ENCODE measurements around the gene EOGT. TPM values are rescaled to one million over a fixed set of nuclear protein-coding genes. Genes with fewer than 3 reads are reported as not detected.

The EOGT gene
- total RNA-seq, 4 donors from 2014 or later = 26.1 to 47.9 (median 37.6) TPM

DNA sequence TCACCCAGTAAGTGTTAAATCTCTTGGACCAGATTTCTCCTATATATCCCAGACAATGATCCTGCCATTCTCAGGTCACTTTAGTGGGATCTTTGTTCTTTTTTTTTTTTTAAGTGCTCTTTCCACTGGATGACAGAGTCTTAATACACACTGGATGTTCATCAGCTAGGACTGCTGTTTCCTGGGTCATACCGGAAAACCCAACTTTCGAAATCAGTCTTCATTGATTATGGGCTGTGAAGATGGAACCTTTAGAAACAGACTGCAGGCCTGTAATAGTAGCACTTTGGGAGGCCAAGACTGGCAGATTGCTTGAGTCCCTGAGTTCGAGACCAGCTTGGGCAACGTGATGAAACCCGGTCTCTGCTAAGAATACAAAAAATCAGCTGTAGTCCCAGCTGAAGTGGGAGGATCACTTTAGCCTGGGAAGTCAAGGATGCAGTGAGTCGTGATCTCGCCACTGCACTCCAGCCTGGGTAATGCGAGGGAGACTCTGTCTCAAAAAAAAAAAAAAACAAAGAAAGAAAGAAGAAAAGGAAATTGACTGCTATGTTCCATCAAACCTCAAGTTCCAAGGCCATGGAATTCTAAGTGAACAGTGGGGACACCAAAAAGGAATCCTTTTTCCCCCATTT is 2.3 kb downstream of the EOGT start:
- no peak for ATAC-seq (ENCODE audit: low FRiP score)
- no peak for DNase-seq (ENCODE audit: low spot score)
- TF ChIP-seq, protein P1, sequence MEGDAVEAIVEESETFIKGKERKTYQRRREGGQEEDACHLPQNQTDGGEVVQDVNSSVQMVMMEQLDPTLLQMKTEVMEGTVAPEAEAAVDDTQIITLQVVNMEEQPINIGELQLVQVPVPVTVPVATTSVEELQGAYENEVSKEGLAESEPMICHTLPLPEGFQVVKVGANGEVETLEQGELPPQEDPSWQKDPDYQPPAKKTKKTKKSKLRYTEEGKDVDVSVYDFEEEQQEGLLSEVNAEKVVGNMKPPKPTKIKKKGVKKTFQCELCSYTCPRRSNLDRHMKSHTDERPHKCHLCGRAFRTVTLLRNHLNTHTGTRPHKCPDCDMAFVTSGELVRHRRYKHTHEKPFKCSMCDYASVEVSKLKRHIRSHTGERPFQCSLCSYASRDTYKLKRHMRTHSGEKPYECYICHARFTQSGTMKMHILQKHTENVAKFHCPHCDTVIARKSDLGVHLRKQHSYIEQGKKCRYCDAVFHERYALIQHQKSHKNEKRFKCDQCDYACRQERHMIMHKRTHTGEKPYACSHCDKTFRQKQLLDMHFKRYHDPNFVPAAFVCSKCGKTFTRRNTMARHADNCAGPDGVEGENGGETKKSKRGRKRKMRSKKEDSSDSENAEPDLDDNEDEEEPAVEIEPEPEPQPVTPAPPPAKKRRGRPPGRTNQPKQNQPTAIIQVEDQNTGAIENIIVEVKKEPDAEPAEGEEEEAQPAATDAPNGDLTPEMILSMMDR (IDR thresholded peaks at IDR 0.05) = no peak

DNA sequence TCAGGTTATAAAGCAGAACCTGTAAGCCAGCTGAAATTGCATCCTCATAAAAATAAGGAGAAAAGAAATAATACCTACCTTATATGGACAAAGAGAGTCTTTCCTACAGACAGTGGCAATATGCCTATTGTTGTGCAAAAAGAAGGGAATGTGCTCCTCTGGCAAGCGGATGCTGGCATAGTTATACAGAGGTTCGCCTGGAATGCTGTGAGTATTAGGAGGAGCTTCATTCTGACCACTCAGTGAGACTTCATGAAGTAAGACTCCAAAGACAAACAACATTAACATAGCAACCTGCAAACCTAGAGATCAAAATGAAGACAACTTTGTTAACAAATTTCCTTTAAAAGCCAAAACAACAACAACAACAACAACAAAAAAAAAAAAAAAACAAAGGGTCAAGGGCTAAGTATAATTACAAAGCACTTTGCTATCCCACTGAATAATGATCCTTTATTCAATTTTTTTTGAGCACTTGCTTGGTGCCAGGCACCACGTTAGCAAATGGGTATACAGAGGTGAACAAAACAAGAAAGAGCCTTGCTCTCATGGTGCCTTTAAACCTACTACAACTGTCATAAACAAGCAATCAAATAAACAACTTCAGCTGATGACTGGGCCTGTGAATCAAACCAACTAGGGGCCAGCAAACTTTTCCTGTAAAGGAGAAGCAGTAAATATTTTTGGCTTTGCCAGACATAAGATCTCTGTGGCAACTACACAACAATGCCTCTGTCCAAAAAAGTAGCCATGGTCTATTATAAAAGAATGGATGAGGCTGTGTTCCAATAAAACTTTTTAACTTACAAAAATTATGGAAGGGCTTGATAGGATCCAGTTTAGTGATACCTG is 3.7 kb downstream of the EOGT start:
- ATAC-seq (ENCODE audit: low FRiP score) (no peak), DNase-seq (ENCODE audit: low spot score) (no peak)
- TF ChIP-seq, protein P1 (IDR thresholded peaks at IDR 0.05) = no peak

DNA sequence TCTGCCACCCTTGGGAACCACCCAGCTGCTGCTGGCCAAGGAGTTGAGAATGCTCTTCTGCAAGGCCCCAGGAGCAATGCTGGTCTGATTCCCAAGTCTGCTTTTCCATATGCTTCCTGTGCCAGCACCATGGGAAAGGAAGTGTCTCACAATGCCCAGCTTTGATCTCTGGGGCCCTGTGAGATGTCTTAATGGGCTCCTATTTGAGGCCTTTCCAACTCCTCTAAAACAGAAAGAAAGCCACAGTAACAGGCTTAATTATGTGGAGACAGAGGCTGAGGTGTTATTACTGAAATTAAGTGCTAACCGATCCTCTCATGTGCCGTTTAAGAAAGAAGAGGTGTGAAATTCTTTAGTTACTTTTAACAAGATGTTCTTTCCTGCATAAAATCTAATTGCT is 4.5 kb downstream of the EOGT start:
- ATAC-seq (ENCODE audit: low FRiP score) (no peak), DNase-seq (ENCODE audit: low spot score) (no peak)
- TF ChIP-seq, protein P1 (IDR thresholded peaks at IDR 0.05) = no peak

DNA sequence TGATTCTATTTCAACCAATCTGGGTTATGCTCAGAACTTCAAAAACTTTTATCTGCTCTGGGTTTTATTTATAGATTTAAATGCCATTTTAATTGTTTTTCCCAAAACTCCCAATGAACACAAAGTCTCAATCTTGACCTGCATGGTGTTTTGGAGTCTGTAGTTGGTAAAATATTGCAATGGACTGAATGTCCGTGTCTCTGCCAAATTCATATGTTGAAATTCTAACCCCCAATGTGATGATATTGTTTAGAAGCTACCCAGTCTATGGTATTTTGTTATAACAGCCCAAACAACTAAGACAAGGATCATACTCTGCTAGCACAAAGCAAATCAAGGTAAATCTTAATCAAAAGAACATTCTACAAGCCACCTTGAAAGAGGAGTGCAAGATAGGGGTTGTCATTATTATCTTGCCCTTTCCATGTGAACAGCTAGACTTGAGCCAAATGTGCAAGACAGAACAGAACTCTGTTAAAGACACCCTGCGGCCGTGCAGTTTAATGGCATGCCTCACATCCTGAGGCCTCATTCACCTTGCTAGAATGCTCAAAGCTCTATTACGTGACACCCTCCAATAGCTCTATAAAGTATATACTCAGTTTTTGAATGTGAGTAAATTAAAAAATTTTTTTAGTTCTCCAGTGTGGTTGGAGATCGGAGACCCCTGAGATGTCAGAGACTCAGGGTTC is 7.5 kb downstream of the EOGT start:
- DNase-seq (ENCODE audit: low spot score) (no peak), ATAC-seq (ENCODE audit: low FRiP score) (no peak)
- TF ChIP-seq, protein P1 (IDR thresholded peaks at IDR 0.05) = no peak

DNA sequence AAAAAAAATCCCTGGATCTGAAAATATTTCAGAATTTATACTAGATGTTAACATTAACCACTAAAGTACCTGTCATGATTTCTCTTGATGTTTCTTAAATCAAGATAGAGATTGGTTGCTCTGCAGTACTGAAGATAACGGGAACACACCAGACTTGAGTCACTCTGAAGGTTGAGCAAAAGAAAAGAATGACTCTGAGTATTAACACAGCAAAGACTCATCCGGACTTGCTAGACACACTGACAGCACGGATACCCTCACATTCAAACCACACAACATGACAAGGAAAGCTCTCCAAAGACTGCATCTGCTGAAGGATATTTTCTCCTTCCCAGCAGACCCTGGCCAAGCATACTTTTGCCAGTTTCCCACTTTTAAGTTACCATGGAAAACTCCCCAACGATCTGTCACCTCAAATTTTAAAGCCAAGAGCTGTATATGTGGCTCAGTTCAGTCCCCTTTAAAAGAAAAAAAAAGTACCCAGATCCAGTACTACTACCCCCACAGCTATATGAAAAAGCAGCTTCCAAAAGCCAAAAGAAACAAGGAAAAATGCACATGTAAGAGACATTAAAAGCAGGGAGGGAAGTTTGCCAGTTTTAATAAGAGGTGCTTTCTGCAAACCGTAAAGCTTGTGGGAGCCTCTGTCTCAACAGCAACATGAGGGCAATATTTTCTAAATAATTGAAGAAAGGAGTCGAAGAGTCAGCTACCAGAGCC is 8.3 kb downstream of the EOGT start:
- ATAC-seq (ENCODE audit: low FRiP score) (no peak), DNase-seq (ENCODE audit: low spot score) (no peak)
- TF ChIP-seq, protein P1 (IDR thresholded peaks at IDR 0.05) = no peak

DNA sequence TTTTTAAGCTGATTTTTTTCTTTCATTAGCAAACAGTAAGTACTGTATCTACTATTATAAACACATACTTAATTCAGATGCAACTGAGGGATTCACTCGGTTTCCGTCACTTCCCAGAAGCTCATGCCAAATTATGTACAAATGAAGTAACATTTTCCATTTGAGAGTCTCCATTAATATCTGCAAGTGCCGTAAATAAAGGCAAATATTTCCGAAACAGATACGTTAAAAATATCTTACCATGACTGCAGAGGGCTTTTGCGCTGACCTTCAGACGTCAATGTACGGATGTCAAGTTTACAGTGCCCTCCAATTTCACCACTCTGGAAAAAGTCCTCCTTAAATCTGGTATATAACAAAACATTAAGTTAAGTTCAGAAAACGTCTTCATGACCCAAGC is 9.3 kb downstream of the EOGT start:
- ATAC-seq (ENCODE audit: low FRiP score) (no peak), DNase-seq (ENCODE audit: low spot score) (no peak)
- TF ChIP-seq, protein P1 (IDR thresholded peaks at IDR 0.05) = no peak
